ENCODE results near the gene KLHL1.
A peak's percentile ranks its signal among the peaks of the same experiment; 100 is the strongest.
"Not testable (repeated sequence)": the region's sequence is repeated elsewhere in the genome, so short reads cannot be mapped to it uniquely, and the experiment has no call there.

KLHL1 gene, protein sequence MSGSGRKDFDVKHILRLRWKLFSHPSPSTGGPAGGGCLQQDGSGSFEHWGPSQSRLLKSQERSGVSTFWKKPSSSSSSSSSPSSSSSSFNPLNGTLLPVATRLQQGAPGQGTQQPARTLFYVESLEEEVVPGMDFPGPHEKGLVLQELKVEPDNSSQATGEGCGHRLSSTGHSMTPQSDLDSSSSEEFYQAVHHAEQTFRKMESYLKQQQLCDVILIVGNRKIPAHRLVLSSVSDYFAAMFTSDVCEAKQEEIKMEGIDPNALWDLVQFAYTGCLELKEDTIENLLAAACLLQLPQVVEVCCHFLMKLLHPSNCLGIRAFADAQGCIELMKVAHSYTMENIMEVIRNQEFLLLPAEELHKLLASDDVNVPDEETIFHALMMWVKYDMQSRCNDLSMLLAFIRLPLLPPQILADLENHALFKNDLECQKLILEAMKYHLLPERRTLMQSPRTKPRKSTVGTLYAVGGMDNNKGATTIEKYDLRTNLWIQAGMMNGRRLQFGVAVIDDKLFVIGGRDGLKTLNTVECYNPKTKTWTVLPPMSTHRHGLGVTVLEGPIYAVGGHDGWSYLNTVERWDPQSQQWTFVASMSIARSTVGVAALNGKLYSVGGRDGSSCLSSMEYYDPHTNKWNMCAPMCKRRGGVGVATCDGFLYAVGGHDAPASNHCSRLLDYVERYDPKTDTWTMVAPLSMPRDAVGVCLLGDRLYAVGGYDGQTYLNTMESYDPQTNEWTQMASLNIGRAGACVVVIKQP

DNA sequence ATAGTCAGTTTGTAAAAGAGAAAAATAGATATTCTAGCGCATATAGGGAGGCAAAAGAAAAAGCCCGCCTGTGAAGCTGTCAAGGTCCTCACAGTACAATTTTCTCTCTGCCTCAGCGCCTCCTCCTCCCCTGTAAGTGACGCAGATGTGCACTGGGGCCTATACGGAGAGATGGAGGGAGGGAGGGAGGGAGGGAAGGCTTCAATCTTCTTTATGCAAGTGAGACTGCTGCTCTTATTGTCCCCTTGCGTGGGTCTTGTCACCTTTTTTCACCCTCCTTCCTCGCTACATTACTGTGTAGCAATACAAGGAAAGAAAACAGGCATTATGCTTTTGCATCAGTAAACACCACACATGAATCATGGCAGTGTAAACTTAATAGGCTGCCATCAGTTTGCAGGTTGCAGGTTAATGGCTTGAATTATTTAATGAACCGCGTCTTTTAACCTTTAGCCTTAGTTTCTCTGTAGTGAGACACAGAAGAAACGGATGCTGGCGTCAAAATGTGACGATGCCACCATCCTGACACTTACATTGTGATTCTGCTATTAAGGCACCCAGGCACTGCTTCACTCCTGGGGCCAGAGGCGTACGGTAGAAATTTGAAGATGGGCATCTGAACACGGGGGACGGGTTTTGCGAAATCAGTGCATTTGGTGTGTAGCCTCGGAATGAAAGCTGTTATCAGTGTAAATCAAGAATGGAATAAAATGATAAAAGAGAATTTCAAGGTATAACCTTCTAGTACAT lies at the start of gene KLHL1:
Gene KLHL1, minus strand, starts transcription at position 97 of the 750 bp plus-strand sequence. CDS start 753 bp downstream, outside the sequence.
- no peak for DNase-seq

DNA sequence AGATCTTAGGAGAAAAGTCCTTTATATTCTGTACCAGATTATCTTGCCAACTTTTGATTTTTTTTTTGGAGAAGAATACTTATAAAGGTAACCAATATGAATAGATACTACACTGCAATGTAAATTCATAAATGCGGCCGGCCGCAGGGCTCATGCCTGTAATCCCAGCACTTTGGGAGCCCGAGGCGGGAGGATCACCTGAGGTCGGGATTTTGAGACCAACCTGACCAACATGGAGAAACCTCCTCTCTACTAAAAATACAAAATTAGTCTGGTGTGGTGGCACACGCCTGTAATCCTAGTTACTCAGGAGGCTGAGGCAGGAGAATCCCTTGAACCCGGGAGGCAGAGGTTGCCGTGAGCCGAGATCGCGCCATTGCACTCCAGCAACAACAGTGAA lies 34.4 kb upstream of the KLHL1 start:
- DNase-seq = not testable (repeated sequence)

DNA sequence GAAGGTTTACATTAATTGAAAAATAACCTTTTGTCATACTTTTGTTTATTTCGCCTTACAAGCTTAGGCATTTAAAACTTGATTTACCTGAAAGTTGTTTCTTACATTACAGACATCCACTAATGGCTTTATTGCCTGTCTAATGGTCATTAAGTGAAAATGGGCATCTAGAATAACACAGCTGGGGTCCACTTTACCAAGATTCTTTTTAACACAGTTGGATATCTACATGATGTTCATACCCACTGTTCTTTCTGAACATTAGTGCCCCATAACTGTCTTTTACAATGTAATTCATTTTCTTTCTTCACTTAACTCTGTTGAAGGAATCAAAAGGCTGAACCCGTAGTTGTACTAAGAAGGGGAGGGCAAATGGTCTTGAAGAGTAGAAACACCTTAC lies 19.8 kb upstream of the KLHL1 start:
- DNase-seq = no peak

DNA sequence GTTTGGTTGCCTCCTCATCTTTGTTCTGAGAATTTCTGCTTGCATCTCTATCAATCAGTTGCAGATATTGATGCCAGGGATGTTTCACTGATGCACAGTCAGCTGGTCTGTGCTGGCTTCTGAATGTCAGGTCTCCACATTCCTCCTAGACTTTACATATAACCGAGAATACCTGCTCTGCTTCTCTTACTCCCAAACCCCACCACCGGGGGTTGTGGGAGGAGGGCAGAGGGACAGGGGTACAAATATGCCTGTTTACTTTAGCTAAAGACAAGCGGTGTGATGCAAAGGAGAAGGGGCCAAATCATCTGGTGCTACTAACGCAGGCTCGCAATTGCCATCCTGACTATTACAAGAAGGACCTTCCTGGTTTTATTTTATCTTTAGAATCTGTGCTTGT lies 17.4 kb upstream of the KLHL1 start:
- no peak for DNase-seq

DNA sequence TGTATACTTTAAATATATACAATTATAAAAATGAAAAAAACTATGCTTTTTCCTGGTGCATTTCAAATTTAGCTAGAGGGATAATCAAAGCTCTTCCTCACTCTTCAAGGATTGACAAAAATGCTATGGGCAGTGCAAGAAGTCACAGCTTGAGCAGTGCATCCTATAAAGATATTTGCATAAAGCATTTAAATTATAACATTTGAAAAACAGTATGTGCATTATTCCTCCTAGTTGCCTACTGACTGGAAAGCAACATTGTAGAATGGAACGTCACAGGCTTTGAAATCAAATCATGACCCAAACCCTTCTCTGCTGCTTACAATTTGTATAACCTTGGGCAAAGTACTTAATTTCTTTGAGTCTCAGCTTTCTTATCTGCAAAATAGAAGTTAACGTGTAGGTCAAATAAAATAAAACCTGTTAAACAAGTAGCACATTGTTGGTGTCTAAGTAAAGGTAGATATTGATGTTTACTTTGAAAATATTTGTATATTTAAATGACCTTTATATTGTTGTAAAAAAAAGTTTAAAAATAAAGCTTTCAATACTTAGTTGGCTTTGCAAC lies 9.2 kb upstream of the KLHL1 start:
- DNase-seq = no peak

DNA sequence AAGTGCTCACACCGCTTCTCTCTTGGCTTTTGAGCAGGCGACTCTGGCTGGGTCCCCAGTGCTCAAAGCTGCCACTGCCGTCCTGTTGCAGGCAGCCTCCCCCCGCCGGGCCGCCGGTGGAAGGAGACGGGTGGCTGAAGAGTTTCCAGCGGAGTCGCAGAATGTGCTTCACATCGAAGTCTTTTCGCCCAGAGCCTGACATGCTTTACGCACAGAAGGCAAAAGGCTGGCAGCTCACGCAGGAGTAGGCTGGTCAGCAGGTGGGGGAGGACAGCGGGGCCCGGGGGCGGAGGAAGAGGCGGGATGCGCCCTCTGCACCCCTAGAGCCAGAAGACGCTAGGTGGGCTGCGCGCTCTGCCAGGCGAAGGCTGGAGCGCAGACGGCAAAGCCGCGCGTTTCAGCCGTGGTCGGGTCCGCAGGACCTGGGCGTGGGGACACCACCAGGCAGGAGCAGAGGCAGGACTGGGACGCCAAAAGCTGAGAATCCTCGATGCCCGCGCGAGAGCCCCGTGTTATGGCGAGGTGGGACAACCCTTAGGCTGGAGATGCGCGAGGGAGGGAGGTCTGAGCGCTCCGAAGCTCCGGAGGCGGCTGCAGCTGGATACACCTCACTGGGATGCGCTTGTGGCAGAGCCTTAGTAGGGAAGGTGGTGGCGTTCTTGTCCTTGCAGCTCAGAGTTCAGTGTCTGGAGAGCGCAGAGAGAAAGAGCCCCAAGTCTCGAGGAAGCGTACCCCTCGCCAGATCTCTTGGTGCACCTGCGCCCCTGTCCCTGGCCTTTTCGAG lies 562 bp downstream of the KLHL1 start, which contains the start of gene ATXN8OS:
Gene ATXN8OS, plus strand, starts transcription at position 329 of the 784 bp plus-strand sequence.
- DNase-seq = no peak

DNA sequence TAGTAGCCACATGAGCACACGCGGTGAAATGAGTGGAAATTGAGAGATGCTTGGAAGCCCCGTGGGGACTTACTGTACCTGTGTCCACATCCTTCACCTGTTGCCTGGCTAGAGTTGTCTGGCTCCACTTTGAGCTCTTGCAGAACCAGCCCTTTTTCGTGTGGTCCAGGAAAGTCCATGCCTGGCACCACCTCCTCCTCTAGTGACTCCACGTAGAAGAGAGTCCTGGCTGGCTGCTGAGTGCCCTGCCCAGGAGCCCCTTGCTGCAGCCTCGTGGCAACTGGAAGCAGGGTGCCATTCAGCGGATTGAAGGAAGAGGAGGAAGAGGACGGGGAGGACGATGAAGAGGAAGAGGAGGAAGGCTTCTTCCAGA lies 1.1 kb downstream of the KLHL1 start:
- DNase-seq = no peak

DNA sequence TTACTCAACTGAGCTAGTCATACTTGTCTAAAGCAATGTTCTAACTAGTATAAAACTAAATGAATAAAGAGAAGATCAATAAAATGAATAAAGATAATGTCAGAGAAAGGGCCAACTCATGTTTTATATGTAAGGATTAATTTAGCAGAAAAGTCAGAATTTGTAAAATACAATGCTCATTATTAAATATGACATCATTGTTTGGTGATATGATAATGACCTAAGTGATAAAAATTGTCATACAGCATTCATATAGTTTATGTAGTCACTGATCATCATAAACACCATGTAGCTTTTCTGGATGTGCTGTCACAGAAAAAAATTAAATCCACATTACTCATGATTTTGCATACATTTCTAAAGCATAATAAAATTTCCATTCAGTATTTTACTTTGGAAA lies 3.8 kb downstream of the KLHL1 start:
- no peak for DNase-seq

DNA sequence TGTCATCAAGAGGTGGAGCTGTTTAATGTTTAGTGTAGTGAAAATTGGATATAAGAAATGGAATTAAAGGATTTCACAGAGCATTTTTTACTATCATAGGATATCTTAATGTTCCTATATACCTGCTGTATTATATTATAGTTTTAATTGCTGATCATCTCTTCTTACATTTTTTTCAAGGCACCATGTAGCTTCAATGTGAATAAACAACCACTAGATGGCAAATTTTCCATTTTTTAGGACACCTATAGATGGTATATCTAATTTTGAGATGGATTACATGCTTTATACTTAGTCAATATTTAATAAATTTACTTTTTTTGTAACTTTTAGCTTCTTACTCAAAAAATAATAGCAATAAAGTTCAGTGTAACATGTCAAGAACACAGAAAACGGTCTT lies 9.6 kb downstream of the KLHL1 start:
- peak; percentile 14 for DNase-seq

DNA sequence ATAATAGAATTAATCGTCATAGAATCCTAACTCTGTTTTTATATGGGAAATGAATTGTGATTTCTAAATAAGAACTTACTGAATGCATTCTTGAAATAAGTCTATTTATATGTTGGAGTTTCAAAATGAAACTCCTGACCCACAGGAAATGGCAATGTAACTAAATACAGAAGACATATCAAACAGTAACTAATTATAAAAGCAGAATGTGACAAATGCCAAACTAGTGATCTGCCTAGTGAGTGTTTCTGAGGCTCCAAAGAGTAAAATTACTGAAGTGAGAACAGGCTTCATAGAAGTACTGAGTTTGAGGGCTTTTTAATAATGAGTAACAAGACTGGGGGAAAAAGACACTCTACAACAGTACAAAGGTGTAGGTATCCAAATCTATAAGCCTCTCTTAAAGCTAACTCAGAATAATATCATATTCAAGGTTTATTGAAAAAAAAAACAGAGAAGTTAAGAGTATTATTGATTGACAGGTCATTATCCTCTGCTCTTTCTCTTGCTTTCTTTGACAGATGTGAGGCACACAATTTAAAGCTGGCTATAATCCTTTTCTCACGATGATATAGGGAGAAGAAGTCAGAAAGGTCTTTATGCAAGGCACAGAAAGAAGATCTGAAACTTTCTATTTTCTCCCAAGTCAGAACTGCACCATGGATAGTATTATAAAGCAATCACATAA lies 18.1 kb downstream of the KLHL1 start:
- no peak for DNase-seq

DNA sequence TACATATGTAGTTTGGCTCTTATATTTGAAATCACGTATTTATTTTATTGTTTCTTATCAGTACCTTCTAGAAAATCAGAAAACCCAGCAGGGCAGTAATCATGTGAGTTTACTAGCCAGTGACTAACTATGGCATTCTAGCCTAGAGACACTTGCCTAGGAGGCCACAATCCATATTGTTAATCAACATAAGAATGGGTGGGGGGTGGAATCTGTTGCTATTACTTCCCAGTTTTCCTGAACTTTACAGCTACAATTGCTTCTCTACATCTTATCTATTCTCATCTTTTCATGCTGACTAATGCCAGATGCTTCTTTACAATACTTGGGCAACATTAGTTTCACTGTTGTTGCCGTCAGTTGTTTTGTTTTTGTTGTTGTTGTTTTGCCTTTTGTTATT lies 19.3 kb downstream of the KLHL1 start:
- DNase-seq = no peak

DNA sequence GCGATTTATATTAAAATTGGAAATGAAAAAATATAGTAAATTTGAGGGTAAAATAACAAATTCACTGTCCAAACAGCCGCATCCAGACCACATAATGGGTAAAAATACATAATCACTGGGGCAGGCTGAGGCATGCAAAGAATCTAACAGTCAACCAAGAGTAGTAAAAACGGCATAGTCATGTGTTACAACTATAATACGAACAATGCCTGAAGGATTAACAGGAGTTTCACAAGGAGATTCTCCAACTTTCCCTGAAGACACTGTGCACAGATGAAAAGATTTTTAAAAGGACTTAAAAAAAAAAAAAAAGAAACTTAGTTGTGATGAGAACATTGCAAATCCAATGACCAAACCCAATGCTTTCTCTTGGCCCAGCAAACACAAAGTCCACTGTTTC lies 21.0 kb downstream of the KLHL1 start:
- DNase-seq = no peak

DNA sequence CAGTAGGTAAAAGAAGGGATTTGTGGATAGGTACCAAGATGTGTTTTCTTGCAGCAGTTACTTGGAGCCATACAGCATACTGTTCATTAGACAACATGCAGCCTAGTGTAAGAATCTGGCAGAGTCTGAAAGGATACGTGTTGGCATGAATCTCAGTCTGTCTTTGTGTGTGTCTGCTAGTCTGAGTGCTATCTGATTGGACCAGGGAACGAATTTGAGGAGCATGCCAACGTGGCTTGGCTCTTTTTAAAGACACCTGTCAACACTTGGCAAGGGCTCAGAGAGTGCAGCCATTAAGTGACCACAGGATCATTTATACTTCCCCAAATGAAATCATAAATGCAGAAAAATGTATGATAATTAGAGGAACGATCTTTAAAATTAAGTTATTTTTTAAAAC lies 28.2 kb downstream of the KLHL1 start:
- no peak for DNase-seq

DNA sequence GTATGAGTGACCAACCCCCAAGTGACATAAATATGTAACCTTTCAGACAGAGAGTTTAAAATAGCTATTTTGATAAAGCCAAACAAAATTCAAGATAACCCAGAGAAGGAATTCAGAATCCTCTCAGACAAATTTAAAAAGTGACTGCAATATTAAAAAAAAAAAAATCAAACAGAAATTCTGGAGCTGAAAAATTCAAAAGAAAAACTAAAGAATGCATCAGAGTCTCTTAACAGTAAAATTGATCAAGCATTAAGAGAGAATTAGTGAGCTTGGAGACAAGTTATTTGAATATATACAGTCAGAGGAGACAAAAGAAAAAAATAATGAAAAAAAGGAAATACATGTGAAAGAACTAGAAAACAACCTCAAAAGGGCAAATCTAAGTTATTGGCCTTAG lies 53.7 kb downstream of the KLHL1 start:
- DNase-seq = no peak

DNA sequence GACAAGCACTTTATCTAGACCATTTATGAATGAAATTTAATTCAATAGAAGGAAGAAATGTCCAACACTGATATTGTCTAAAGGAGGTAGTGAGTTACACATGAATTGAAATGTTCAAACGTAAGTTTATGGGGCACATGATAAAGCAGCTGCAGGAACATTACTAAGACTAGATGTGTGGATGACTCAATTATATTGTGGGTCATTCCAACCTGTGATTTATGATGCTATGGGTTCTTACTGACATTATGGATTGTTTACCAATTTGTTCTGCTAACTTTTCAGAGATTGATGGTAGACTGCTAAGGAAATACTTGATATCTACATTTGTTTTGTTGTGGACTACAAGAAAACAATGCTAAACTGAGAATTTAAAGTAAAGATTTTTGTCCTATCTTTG lies 56.7 kb downstream of the KLHL1 start:
- DNase-seq = no peak

DNA sequence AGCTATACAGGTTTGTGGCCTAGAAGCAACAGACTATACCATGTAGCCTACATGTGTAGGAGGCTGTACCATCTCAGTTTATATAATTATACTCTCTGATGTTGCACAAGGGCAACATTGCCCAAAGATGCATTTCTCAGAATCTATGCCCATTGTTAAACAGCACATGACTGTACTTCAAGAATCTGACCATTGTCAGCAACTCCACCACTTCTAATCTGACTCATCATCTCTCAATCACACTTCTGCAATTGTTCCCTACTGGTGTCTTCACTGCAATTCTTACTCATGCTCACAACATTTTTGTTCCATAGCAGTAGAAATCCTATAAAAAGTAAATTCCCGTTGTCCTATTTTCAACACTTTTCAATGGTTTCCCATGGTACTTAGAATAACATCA lies 64.6 kb downstream of the KLHL1 start:
- DNase-seq = no peak

DNA sequence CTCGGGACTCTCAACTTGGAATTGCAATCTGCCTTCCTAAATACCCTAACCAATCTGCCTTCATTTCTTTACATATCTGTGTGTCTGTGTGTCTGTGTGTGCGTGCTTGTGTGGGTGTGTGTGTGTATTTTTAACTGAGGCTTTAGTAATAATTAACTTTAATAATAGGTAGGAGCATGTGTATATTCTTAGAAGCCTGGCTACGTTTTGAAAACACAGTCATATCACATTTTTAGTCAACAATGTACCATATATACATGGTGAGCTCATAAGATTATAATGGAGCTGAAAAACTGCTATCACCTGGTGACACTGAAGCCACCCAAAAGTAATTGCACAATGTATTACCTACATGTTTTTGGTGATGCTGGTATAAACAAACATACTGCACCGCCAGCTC lies 66.1 kb downstream of the KLHL1 start:
- no peak for DNase-seq

DNA sequence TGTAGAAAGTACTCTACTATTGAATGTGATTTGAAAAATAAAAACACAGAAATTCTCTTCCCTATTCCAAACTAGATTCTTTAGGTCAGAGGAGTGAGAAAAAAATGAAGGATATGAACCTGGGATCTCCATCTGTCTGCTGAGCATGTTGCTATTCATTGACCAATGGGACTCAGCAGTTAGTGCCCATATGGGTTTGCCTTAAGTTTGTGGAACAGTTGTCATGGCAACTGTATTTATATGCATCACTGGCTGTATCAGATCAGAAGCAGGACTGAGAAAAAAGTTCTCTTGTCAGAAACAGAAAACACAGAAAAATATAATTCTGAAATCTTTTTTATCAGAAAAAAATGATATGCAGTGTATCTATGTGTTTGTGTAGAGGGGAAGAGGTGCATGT lies 74.0 kb downstream of the KLHL1 start:
- no peak for DNase-seq

DNA sequence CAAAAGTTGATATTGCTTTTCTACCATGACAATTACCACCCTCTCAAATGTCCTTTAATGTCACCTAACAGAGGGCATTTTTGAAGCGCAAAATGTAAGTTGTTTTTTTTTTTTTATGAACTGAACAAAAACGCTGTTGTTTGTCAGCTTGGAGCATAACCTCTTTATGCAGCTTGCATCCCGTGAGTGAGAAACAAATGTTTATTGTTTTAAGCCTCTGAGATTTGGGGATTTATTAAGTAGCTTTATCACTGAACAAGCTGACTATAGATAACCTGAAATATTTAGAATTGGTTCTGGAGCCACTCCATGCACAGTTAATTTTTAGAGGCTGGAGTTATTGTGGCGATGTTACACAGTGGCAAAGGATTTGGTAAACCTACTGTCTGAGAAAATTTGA lies 80.7 kb downstream of the KLHL1 start:
- no peak for DNase-seq

DNA sequence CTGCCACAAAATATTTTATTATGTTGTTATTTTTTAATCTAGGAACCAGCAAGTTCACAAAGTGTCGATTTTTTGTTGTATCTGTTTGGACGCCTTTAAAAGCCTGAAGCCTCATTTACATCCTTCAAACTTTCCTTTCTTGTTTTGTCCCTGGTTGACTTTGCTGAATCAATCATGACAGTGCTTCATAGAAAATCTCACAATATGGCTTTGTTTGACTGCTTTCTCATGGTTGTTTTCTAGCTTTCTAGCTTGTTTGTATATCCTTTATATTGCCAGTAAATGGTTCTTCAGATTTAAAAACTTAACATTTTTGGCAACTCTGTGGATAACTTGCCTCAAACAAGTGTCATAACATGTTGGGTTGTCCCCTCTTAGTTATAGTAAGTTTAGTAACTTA lies 84.7 kb downstream of the KLHL1 start:
- DNase-seq = no peak

DNA sequence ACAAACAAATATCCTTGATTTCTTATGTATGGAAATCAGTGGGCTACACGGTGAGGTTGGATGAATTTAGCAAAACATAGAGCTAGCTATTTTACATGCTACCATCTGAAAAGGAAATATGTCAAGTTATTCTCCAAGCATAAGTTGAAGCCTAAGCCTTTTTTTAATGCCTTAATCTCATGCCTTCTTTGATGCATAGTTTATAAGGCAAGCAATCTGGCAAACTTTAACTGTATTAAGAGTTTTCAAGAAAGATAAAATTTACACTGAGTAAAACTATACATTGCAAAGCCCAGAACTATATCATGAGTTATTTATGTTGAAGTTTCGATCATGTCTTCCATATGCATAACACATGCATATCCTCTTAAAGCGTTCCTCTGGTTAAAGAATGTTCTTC lies 85.6 kb downstream of the KLHL1 start:
- no peak for DNase-seq

DNA sequence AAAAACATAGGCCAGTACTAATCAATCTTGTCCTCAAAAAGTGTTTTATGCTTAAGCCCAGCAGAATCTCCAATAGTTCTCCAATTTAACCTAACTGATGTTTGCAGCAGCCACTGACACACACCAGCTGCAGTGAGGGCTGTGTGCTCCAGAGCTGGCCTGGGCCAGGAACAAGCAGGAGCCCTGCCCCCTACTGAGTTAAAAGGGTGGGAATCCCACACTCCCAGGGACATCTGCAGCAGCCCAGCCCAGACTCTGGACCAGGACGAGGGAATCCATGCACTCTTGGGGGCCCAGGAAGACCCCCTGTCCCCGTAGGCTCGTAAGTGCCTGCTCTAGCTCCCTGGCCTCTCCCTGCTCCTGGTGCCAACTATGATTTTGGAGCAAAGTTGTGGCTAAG lies 92.1 kb downstream of the KLHL1 start:
- DNase-seq = no peak

Measured in NCI-H1105 (cell line).